SKM-1 (cell line): ENCODE measurements around the gene ZPLD1.

Source experiments
- DNase-seq: peaks from one replicate; lab custom pipeline; 2025; ENCODE audit not compliant: unreplicated experiment; lab: John Stamatoyannopoulos, UW

The ZPLD1 gene

GRCh38 chr3:102434715-102435114, at the start of gene ZPLD1:
ZPLD1 (plus strand) TSS chr3:102435015; CDS start chr3:102438488, 3,473 bp downstream.
- no peak for DNase-seq

GRCh38 chr3:102390171-102390864, 44.5 kb upstream of the ZPLD1 start:
- DNase-seq, result no peak

- DNase-seq, result no peak
These were observed 43.9 kb upstream of the ZPLD1 start for GRCh38 chr3:102390916-102391315.

- no peak for DNase-seq
These were observed 43.3 kb upstream of the ZPLD1 start for GRCh38 chr3:102391491-102391890.

GRCh38 chr3:102394517-102394916, 40.3 kb upstream of the ZPLD1 start:
- DNase-seq, result no peak

- no peak for DNase-seq
These were observed 36.6 kb upstream of the ZPLD1 start for GRCh38 chr3:102398176-102398575.

- no peak for DNase-seq
These were observed 36.1 kb upstream of the ZPLD1 start for GRCh38 chr3:102398666-102399065.

GRCh38 chr3:102400142-102400541, 34.7 kb upstream of the ZPLD1 start:
- no peak for DNase-seq

GRCh38 chr3:102400766-102401165, 34.0 kb upstream of the ZPLD1 start:
- DNase-seq, result no peak

GRCh38 chr3:102410616-102411015, 24.2 kb upstream of the ZPLD1 start:
- no peak for DNase-seq

- no peak for DNase-seq
These were observed 19.3 kb upstream of the ZPLD1 start for GRCh38 chr3:102415553-102415952.

- no peak for DNase-seq
These were observed 15.0 kb upstream of the ZPLD1 start for GRCh38 chr3:102419786-102420185.

GRCh38 chr3:102441832-102442231, 7.0 kb downstream of the ZPLD1 start:
- no peak for DNase-seq

- DNase-seq, result no peak
These were observed 8.2 kb downstream of the ZPLD1 start for GRCh38 chr3:102443021-102443420.

- no peak for DNase-seq
These were observed 9.3 kb downstream of the ZPLD1 start for GRCh38 chr3:102444101-102444500.

- no peak for DNase-seq
These were observed 12.5 kb downstream of the ZPLD1 start for GRCh38 chr3:102447272-102447671.

GRCh38 chr3:102449341-102449740, 14.5 kb downstream of the ZPLD1 start:
- DNase-seq, result no peak

- no peak for DNase-seq
These were observed 15.1 kb downstream of the ZPLD1 start for GRCh38 chr3:102449930-102450329.

- DNase-seq, result no peak
These were observed 16.2 kb downstream of the ZPLD1 start for GRCh38 chr3:102450976-102451375.

GRCh38 chr3:102451543-102451942, 16.7 kb downstream of the ZPLD1 start:
- no peak for DNase-seq

GRCh38 chr3:102454181-102454580, 19.4 kb downstream of the ZPLD1 start:
- no peak for DNase-seq

- no peak for DNase-seq
These were observed 22.8 kb downstream of the ZPLD1 start for GRCh38 chr3:102457644-102458043.

GRCh38 chr3:102460579-102460978, 25.8 kb downstream of the ZPLD1 start:
- no peak for DNase-seq
